Measurements from ENCODE around the gene CSNK1D. TPM values are rescaled to one million over a fixed set of nuclear protein-coding genes. Genes with fewer than 3 reads are reported as not detected.
"Not testable (repeated sequence)": the region's sequence is repeated elsewhere in the genome, so short reads cannot be mapped to it uniquely, and the experiment has no call there.

The CSNK1D gene
- polyA plus RNA-seq, 4 donors, result 111 to 148 (median 137) TPM

GRCh38 chr17:82212331-82213250 is 60.9 kb downstream of the CSNK1D start, which contains the start of gene CCDC57:
Gene CCDC57, minus strand, starts transcription at chr17:82212842. Its CDS starts 10,898 bp downstream, at chr17:82201944.
- DNase-seq (peak; percentile 74 to 87), FAIRE-seq (no peak)
- Histone ChIP-seq H3K4me1 (ENCODE audit: control insufficient read depth in 3 of 3, insufficient read depth in 2 of 3, low read depth in 1 of 3, low read length in 2 of 3) (peaks cover 0 to 11% (median 4%) of the 10 kb centered on the region in 3 donors), H3K36me3 (ENCODE audit: control insufficient read depth in 3 of 3, insufficient read depth in 2 of 3, low read depth in 1 of 3, low read length in 3 of 3) (peaks cover 0 to 4% (median 0%) of the 10 kb centered on the region in 3 donors), H3K27ac (ENCODE audit: low read depth in 1 of 3, low read length in 2 of 3) (peak within 1 kb of the TSS; percentile 3 to 81 (median 28)), H3K9me3 (ENCODE audit: control insufficient read depth in 2 of 2, insufficient read depth in 1 of 2, low read depth in 1 of 2, low read length in 1 of 2) (no peaks in the 10 kb centered on the region), H3K27me3 (ENCODE audit: control insufficient read depth in 3 of 3, insufficient read depth in 3 of 3, low read length in 3 of 3) (no peaks in the 10 kb centered on the region), H3K4me3 (ENCODE audit: low read depth in 1 of 3, low read length in 3 of 3) (peak within 1 kb of the TSS; percentile 70 to 92 (median 78))
- 1% methylated on average over 76 to 116 of the region's 116 CpGs for WGBS, 3 donors

GRCh38 chr17:82210655-82211054 is 62.8 kb downstream of the CSNK1D start:
- not testable (repeated sequence) for H3K27ac ChIP-seq (ENCODE audit: low read depth in 1 of 3, low read length in 2 of 3); H3K27me3 ChIP-seq (ENCODE audit: control insufficient read depth in 3 of 3, insufficient read depth in 3 of 3, low read length in 3 of 3); FAIRE-seq; H3K4me3 ChIP-seq (ENCODE audit: low read depth in 1 of 3, low read length in 3 of 3); H3K9me3 ChIP-seq (ENCODE audit: control insufficient read depth in 2 of 2, insufficient read depth in 1 of 2, low read depth in 1 of 2, low read length in 1 of 2); DNase-seq
- WGBS, 3 donors, result 95 to 98% (median 95%) methylated on average over 11 of the region's 11 CpGs
- Histone ChIP-seq H3K36me3 (ENCODE audit: control insufficient read depth in 3 of 3, insufficient read depth in 2 of 3, low read depth in 1 of 3, low read length in 3 of 3) (peaks cover 0 to 14% (median 0%) of the 10 kb centered on the region in 3 donors), H3K4me1 (ENCODE audit: control insufficient read depth in 3 of 3, insufficient read depth in 2 of 3, low read depth in 1 of 3, low read length in 2 of 3) (peaks cover 0 to 22% (median 2%) of the 10 kb centered on the region in 3 donors)

- no peaks in the 10 kb centered on the region for H3K9me3 ChIP-seq (ENCODE audit: control insufficient read depth in 2 of 2, insufficient read depth in 1 of 2, low read depth in 1 of 2, low read length in 1 of 2)
- no peaks in the 10 kb centered on the region for H3K27me3 ChIP-seq (ENCODE audit: control insufficient read depth in 3 of 3, insufficient read depth in 3 of 3, low read length in 3 of 3)
- DNase-seq, result peak; percentile 90 to 92
- peaks cover 0 to 35% (median 0%) of the 10 kb centered on the region in 3 donors for H3K36me3 ChIP-seq (ENCODE audit: control insufficient read depth in 3 of 3, insufficient read depth in 2 of 3, low read depth in 1 of 3, low read length in 3 of 3)
- peak overlapping the region; percentile 85 to 91 (median 89) for H3K27ac ChIP-seq (ENCODE audit: low read depth in 1 of 3, low read length in 2 of 3)
- H3K4me1 ChIP-seq (ENCODE audit: control insufficient read depth in 3 of 3, insufficient read depth in 2 of 3, low read depth in 1 of 3, low read length in 2 of 3), result peaks cover 0 to 14% (median 0%) of the 10 kb centered on the region in 3 donors
- WGBS, 3 donors, result 14 to 15% (median 14%) methylated on average over 21 of the region's 21 CpGs
- no peak overlapping the region for H3K4me3 ChIP-seq (ENCODE audit: low read depth in 1 of 3, low read length in 3 of 3)
- FAIRE-seq, result no peak
Measured at GRCh38 chr17:82205720-82206508, 67.6 kb downstream of the CSNK1D start.

DNA sequence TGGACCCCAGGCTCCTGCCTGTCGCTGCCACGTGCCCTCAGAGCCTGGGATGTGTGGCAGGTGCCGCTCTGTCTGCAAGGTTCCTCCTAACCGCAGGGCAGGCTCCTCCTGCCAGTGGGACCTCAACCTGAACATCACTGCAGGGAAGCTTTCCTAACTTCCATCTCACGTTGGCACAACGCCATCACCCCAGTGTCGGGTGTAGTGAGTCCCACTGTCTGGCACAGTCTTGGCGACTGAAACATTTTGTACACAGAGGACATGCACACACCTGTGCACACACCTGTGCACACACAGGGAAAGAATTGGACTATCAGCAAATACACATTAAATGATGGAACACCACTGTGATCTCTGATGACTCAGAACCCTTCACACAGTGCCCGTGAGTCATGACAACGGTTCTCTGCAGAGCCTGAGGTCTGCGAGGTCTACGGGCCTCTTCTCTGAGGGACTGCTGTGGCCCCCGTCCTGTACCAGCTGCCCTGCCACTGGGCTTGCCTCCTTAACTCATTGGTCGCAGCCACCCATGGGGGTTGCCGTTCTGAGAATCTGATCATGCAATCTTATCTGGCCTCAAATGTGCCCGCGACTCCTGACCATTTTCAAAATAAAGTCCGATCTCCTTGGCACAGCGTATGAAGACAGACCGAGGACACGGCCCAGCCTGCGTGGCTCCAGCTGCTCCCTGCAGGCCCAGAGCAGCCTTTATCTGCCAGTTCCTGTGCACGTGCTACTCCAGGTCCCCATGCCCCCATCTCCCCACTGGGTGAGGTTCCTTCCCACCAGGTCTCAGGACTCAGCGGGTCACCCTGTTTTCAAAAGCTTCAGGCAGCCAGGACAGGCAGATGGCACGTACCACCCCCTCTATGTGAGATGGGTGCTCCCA is 68.4 kb downstream of the CSNK1D start:
- no peak for FAIRE-seq
- no peak for DNase-seq

GRCh38 chr17:82203920-82204319 is 69.6 kb downstream of the CSNK1D start:
- no peak overlapping the region for H3K4me3 ChIP-seq (ENCODE audit: low read depth in 1 of 3, low read length in 3 of 3)
- FAIRE-seq, result no peak

More for the DNA sequence above, 68.4 kb downstream of the CSNK1D start:
- H3K4me3 ChIP-seq (ENCODE audit: low read depth in 1 of 3, low read length in 3 of 3), result no peak overlapping the region
- WGBS, 3 donors, result 64 to 72% (median 66%) methylated on average over 25 of the region's 25 CpGs
- H3K27ac ChIP-seq (ENCODE audit: low read depth in 1 of 3, low read length in 2 of 3), result peak overlapping the region in 2 of 3 donors; percentile 89 to 91
- no peaks in the 10 kb centered on the region for H3K9me3 ChIP-seq (ENCODE audit: control insufficient read depth in 2 of 2, insufficient read depth in 1 of 2, low read depth in 1 of 2, low read length in 1 of 2)
- peaks cover 0 to 14% (median 0%) of the 10 kb centered on the region in 3 donors for H3K4me1 ChIP-seq (ENCODE audit: control insufficient read depth in 3 of 3, insufficient read depth in 2 of 3, low read depth in 1 of 3, low read length in 2 of 3)
- peaks cover 0 to 44% (median 0%) of the 10 kb centered on the region in 3 donors for H3K36me3 ChIP-seq (ENCODE audit: control insufficient read depth in 3 of 3, insufficient read depth in 2 of 3, low read depth in 1 of 3, low read length in 3 of 3)
- H3K27me3 ChIP-seq (ENCODE audit: control insufficient read depth in 3 of 3, insufficient read depth in 3 of 3, low read length in 3 of 3), result no peaks in the 10 kb centered on the region

GRCh38 chr17:82202981-82203380 is 70.5 kb downstream of the CSNK1D start:
- 77 to 83% (median 80%) methylated on average over 10 of the region's 10 CpGs for WGBS, 3 donors
- FAIRE-seq, result no peak

More at GRCh38 chr17:82203920-82204319, 69.6 kb downstream of the CSNK1D start:
- Histone ChIP-seq H3K27ac (ENCODE audit: low read depth in 1 of 3, low read length in 2 of 3) (no peak overlapping the region), H3K4me1 (ENCODE audit: control insufficient read depth in 3 of 3, insufficient read depth in 2 of 3, low read depth in 1 of 3, low read length in 2 of 3) (peaks cover 0 to 14% (median 0%) of the 10 kb centered on the region in 3 donors), H3K27me3 (ENCODE audit: control insufficient read depth in 3 of 3, insufficient read depth in 3 of 3, low read length in 3 of 3) (no peaks in the 10 kb centered on the region), H3K36me3 (ENCODE audit: control insufficient read depth in 3 of 3, insufficient read depth in 2 of 3, low read depth in 1 of 3, low read length in 3 of 3) (peaks cover 0 to 54% (median 0%) of the 10 kb centered on the region in 3 donors), H3K9me3 (ENCODE audit: control insufficient read depth in 2 of 2, insufficient read depth in 1 of 2, low read depth in 1 of 2, low read length in 1 of 2) (no peaks in the 10 kb centered on the region)
- DNase-seq, result no peak
- 88 to 90% (median 89%) methylated on average over 16 to 19 of the region's 19 CpGs for WGBS, 3 donors

GRCh38 chr17:82201498-82201910 is 72.0 kb downstream of the CSNK1D start:
- Histone ChIP-seq H3K36me3 (ENCODE audit: control insufficient read depth in 3 of 3, insufficient read depth in 2 of 3, low read depth in 1 of 3, low read length in 3 of 3) (peaks cover 0 to 61% (median 0%) of the 10 kb centered on the region in 3 donors), H3K27ac (ENCODE audit: low read depth in 1 of 3, low read length in 2 of 3) (no peak overlapping the region), H3K4me3 (ENCODE audit: low read depth in 1 of 3, low read length in 3 of 3) (no peak overlapping the region), H3K9me3 (ENCODE audit: control insufficient read depth in 2 of 2, insufficient read depth in 1 of 2, low read depth in 1 of 2, low read length in 1 of 2) (no peaks in the 10 kb centered on the region), H3K4me1 (ENCODE audit: control insufficient read depth in 3 of 3, insufficient read depth in 2 of 3, low read depth in 1 of 3, low read length in 2 of 3) (peaks cover 0 to 12% (median 0%) of the 10 kb centered on the region in 3 donors), H3K27me3 (ENCODE audit: control insufficient read depth in 3 of 3, insufficient read depth in 3 of 3, low read length in 3 of 3) (no peaks in the 10 kb centered on the region)
- no peak for FAIRE-seq
- DNase-seq, result peak; percentile 31 to 51
- WGBS, 3 donors, result 76 to 85% (median 84%) methylated on average over 23 of the region's 23 CpGs

More at GRCh38 chr17:82202981-82203380, 70.5 kb downstream of the CSNK1D start:
- Histone ChIP-seq H3K27me3 (ENCODE audit: control insufficient read depth in 3 of 3, insufficient read depth in 3 of 3, low read length in 3 of 3) (no peaks in the 10 kb centered on the region), H3K9me3 (ENCODE audit: control insufficient read depth in 2 of 2, insufficient read depth in 1 of 2, low read depth in 1 of 2, low read length in 1 of 2) (no peaks in the 10 kb centered on the region), H3K36me3 (ENCODE audit: control insufficient read depth in 3 of 3, insufficient read depth in 2 of 3, low read depth in 1 of 3, low read length in 3 of 3) (peaks cover 0 to 59% (median 0%) of the 10 kb centered on the region in 3 donors), H3K4me3 (ENCODE audit: low read depth in 1 of 3, low read length in 3 of 3) (no peak overlapping the region), H3K27ac (ENCODE audit: low read depth in 1 of 3, low read length in 2 of 3) (no peak overlapping the region), H3K4me1 (ENCODE audit: control insufficient read depth in 3 of 3, insufficient read depth in 2 of 3, low read depth in 1 of 3, low read length in 2 of 3) (peaks cover 0 to 14% (median 0%) of the 10 kb centered on the region in 3 donors)
- DNase-seq, result no peak
